Neural cell (in vitro differentiated cells): ENCODE data around the gene TRIM15. TPM values are rescaled to one million over a fixed set of nuclear protein-coding genes. Genes with fewer than 3 reads are reported as not detected.

Source experiments
- H2AFZ ChIP-seq: fragments of 200-600, 300-800 bp; sonication (generic), shearing (Covaris generic); 2 replicates; pipeline ENCODE4 v1.6.0; 2014; ENCODE audit warnings: low read depth, mild to moderate bottlenecking, antibody characterized with exemption, low read length, moderate library complexity
- H3F3A ChIP-seq: fragments of 200-600 bp; shearing (Covaris generic); 2 replicates; pipeline ENCODE4 v1.6.1; 2016; ENCODE audit warnings: mild to moderate bottlenecking, moderate library complexity, mixed read lengths, antibody characterized with exemption, low read length; ENCODE audit not compliant: insufficient read depth, poor library complexity, severe bottlenecking
- H3K27ac ChIP-seq: fragments of 200-600, 300-800 bp; sonication (generic), shearing (Covaris generic); 2 replicates; pipeline ENCODE4 v1.5.1; 2014; ENCODE audit warnings: mild to moderate bottlenecking, low read length, moderate library complexity
- H3K27me3 ChIP-seq: fragments of 300-800, 200-600 bp; sonication (generic), shearing (Covaris generic); 2 replicates; pipeline ENCODE4 v1.6.0; 2014; ENCODE audit warnings: mild to moderate bottlenecking, low read depth, low read length, moderate library complexity; ENCODE audit not compliant: insufficient read depth
- H3K36me3 ChIP-seq: fragments of 300-800, 200-600 bp; sonication (generic), shearing (Covaris generic); 2 replicates; pipeline ENCODE4 v1.5.1; 2014; ENCODE audit warnings: mild to moderate bottlenecking, antibody characterized with exemption, low read length, moderate library complexity; ENCODE audit not compliant: insufficient read depth
- H3K4me2 ChIP-seq: fragments of 300-800, 200-600 bp; sonication (generic), shearing (Covaris generic); 2 replicates; pipeline ENCODE4 v1.6.0; 2014; ENCODE audit warnings: mild to moderate bottlenecking, low read length
- H3K4me3 ChIP-seq: fragments of 300-800, 200-600 bp; sonication (generic), shearing (Covaris generic); 2 replicates; pipeline ENCODE4 v1.5.1; 2014; ENCODE audit warnings: mild to moderate bottlenecking, low read length, moderate library complexity
- H3K79me2 ChIP-seq: fragments of 200-600 bp; shearing (Covaris generic); replicated peaks from 2 replicates; pipeline ENCODE4 v1.6.0; 2014; ENCODE audit warnings: mild to moderate bottlenecking, low read length, moderate library complexity; ENCODE audit not compliant: insufficient read depth
- H3K9ac ChIP-seq: fragments of 300-800, 200-600 bp; sonication (generic), shearing (Covaris generic); 2 replicates; pipeline ENCODE4 v1.6.1; 2016; ENCODE audit warnings: mild to moderate bottlenecking, low read length, mixed read lengths
- H3K9me2 ChIP-seq: fragments of 200-600 bp; shearing (Covaris generic); 2 replicates; pipeline ENCODE4 v1.6.1; 2016; ENCODE audit warnings: mild to moderate bottlenecking, low read length, mixed read lengths; ENCODE audit not compliant: insufficient read depth
- H3K9me3 ChIP-seq: fragments of 200-600, 300-800 bp; sonication (generic), shearing (Covaris generic); 2 replicates; pipeline ENCODE4 v1.6.1; 2016; ENCODE audit warnings: mild to moderate bottlenecking, mixed run types, low read length, moderate library complexity, mixed read lengths
- H4K20me1 ChIP-seq: fragments of 200-600 bp; shearing (Covaris generic); 2 replicates; pipeline ENCODE4 v1.6.1; 2016; ENCODE audit warnings: mild to moderate bottlenecking, mixed run types; ENCODE audit not compliant: insufficient read depth
- CTCF ChIP-seq: fragments of 450-650 bp; IDR thresholded peaks from 2 replicates; pipeline ENCODE4 v1.5.1; 2014; ENCODE audit warnings: antibody characterized with exemption, mild to moderate bottlenecking, moderate library complexity; ENCODE audit not compliant: poor library complexity, severe bottlenecking
- EP300 ChIP-seq: fragments of 450-650 bp; conservative IDR thresholded peaks from 2 replicates; pipeline ENCODE4 v1.6.1; 2014; ENCODE audit warnings: antibody characterized with exemption, mild to moderate bottlenecking, moderate library complexity; ENCODE audit not compliant: poor library complexity, severe bottlenecking
- EZH2 ChIP-seq: fragments of 200-600, 300-800 bp; shearing (Covaris generic), sonication (generic); IDR thresholded peaks from 2 replicates; pipeline ENCODE4 v1.6.1; 2014; ENCODE audit warnings: antibody characterized with exemption, low read length, borderline replicate concordance, mild to moderate bottlenecking; ENCODE audit not compliant: insufficient read depth, poor library complexity, severe bottlenecking
- MXI1 ChIP-seq: fragments of 450-650 bp; conservative IDR thresholded peaks from 2 replicates; pipeline ENCODE4 v1.6.1; 2014; ENCODE audit warnings: antibody characterized with exemption, mild to moderate bottlenecking; ENCODE audit not compliant: poor library complexity, severe bottlenecking
- POLR2AphosphoS5 ChIP-seq: IDR thresholded peaks from 2 replicates; pipeline ENCODE4 v1.6.1; 2012
- RAD21 ChIP-seq: fragments of 450-650 bp; conservative IDR thresholded peaks from 2 replicates; pipeline ENCODE4 v1.6.1; 2014; ENCODE audit warnings: antibody characterized with exemption, mild to moderate bottlenecking, moderate library complexity
- REST ChIP-seq: IDR thresholded peaks from 2 replicates; pipeline ENCODE4 v1.6.1; 2012; ENCODE audit warnings: borderline replicate concordance
- SMC3 ChIP-seq: fragments of 450-650 bp; conservative IDR thresholded peaks from 2 replicates; pipeline ENCODE4 v1.6.1; 2014; ENCODE audit warnings: antibody characterized with exemption, mild to moderate bottlenecking, moderate library complexity; ENCODE audit not compliant: poor library complexity
- TAF1 ChIP-seq: IDR thresholded peaks from 2 replicates; pipeline ENCODE4 v1.6.1; 2012; ENCODE audit warnings: low read depth
- polyA plus RNA-seq: library from polyadenylated mRNA; depleted of rRNA; stranded (reverse); fragments of >200 nt; gene quantifications from 2 replicates; pipeline ENCODE4 v1.2.3, GENCODE V29; 2014

Gene TRIM15
- polyA plus RNA-seq, 1 donor from 2014 or later = not detected

- Histone ChIP-seq H3F3A (no peaks in the 10 kb centered on the region), H3K27me3 (no peaks in the 10 kb centered on the region), H4K20me1 (no peaks in the 10 kb centered on the region), H2AFZ (no peak overlapping the region), H3K9me3 (no peaks in the 10 kb centered on the region), H3K36me3 (no peaks in the 10 kb centered on the region), H3K4me2 (no peak overlapping the region), H3K9me2 (no peaks in the 10 kb centered on the region), H3K9ac (no peak overlapping the region), H3K79me2 (no peaks in the 10 kb centered on the region), H3K4me3 (no peak overlapping the region), H3K27ac (no peak overlapping the region)
- no peak for TF ChIP-seq MXI1
- TF ChIP-seq EZH2 = no peak
- no peak for TF ChIP-seq REST
- TF ChIP-seq EP300 = no peak
- TF ChIP-seq SMC3 = no peak
- TF ChIP-seq TAF1 = no peak
- no peak for TF ChIP-seq CTCF
- no peak for TF ChIP-seq POLR2AphosphoS5
- TF ChIP-seq RAD21 = no peak
Observed at GRCh38 chr6:30150671-30151395, 12.5 kb upstream of the TRIM15 start.

- Histone ChIP-seq H3K27ac (no peak overlapping the region), H2AFZ (no peak overlapping the region), H4K20me1 (no peaks in the 10 kb centered on the region), H3F3A (no peaks in the 10 kb centered on the region), H3K9ac (no peak overlapping the region), H3K4me3 (no peak overlapping the region), H3K27me3 (no peaks in the 10 kb centered on the region), H3K9me3 (no peaks in the 10 kb centered on the region), H3K79me2 (no peaks in the 10 kb centered on the region), H3K36me3 (no peaks in the 10 kb centered on the region), H3K9me2 (no peaks in the 10 kb centered on the region), H3K4me2 (no peak overlapping the region)
- TF ChIP-seq RAD21 (no peak), POLR2AphosphoS5 (no peak), EP300 (no peak), MXI1 (no peak), REST (no peak), TAF1 (no peak), SMC3 (no peak)
Observed at GRCh38 chr6:30151580-30151979, 11.8 kb upstream of the TRIM15 start.
